Endodermal cell (in vitro differentiated cells): Measurements from ENCODE around the gene CCDC106. TPM values are rescaled to one million over a fixed set of nuclear protein-coding genes. Genes with fewer than 3 reads are reported as not detected.

Experiments used
- DNase-seq: peaks from one replicate; pipeline ENCODE4 v3.0.0-alpha.2; 2017
- H3K27ac ChIP-seq: 2 replicates; pipeline ENCODE4 v1.5.1; 2013; ENCODE audit warnings: mild to moderate bottlenecking, low read depth, low read length, moderate library complexity
- H3K27me3 ChIP-seq: 2 replicates; pipeline ENCODE4 v1.6.1; 2013; ENCODE audit warnings: mild to moderate bottlenecking, low read length, moderate library complexity; ENCODE audit not compliant: insufficient read depth, control insufficient read depth, poor library complexity, severe bottlenecking
- H3K36me3 ChIP-seq: 2 replicates; pipeline ENCODE4 v1.7.0; 2013; ENCODE audit warnings: mild to moderate bottlenecking, low read length, moderate library complexity; ENCODE audit not compliant: control insufficient read depth, insufficient read depth
- H3K4me1 ChIP-seq: one replicate; pipeline ENCODE4 v1.7.0; 2013; ENCODE audit warnings: low read length; ENCODE audit not compliant: control insufficient read depth, insufficient read depth
- H3K4me3 ChIP-seq: 2 replicates; pipeline ENCODE4 v1.5.1; 2013; ENCODE audit warnings: mild to moderate bottlenecking, low read length, moderate library complexity
- H3K9ac ChIP-seq: 2 replicates; pipeline ENCODE4 v1.6.1; 2013; ENCODE audit warnings: mild to moderate bottlenecking, low read length, moderate library complexity; ENCODE audit not compliant: poor library complexity, severe bottlenecking; ENCODE audit errors: extremely low read depth
- H3K9me3 ChIP-seq: 2 replicates; pipeline ENCODE4 v1.6.1; 2013; ENCODE audit warnings: mild to moderate bottlenecking, low read length, moderate library complexity; ENCODE audit not compliant: control insufficient read depth
- H3K27ac Mint-ChIP-seq: 2 replicates; pipeline ENCODE4 v1.8.0; 2020; ENCODE audit warnings: mixed read lengths
- H3K27me3 Mint-ChIP-seq: 2 replicates; pipeline ENCODE4 v1.8.0; 2021; ENCODE audit warnings: mild to moderate bottlenecking, mixed read lengths; ENCODE audit not compliant: insufficient read depth
- H3K36me3 Mint-ChIP-seq: 2 replicates; pipeline ENCODE4 v1.8.0; 2020; ENCODE audit warnings: low read depth, mixed read lengths
- H3K4me1 Mint-ChIP-seq: 2 replicates; pipeline ENCODE4 v1.8.0; 2020; ENCODE audit warnings: mixed read lengths
- H3K4me3 Mint-ChIP-seq: 2 replicates; pipeline ENCODE4 v1.8.0; 2020; ENCODE audit warnings: mild to moderate bottlenecking, moderate library complexity, mixed read lengths
- H3K9me3 Mint-ChIP-seq: 2 replicates; pipeline ENCODE4 v1.8.0; 2020; ENCODE audit warnings: mild to moderate bottlenecking, mixed read lengths
- whole genome bisulfite sequencing, 2 experiments: methylation state at CpG; one replicate each; pipeline versions ENCODE4 v1.1.5 to v1.1.7; 2013; ENCODE audit warnings: missing lambda C conversion rate in 2 of 2, mixed read lengths in 1 of 2; ENCODE audit not compliant: insufficient coverage in 1 of 2, insufficient read length in 1 of 2; 5-methylcytosine and 5-hydroxymethylcytosine counted together
- total RNA-seq, 2 donors: library from RNA; stranded (reverse); fragmentation: NEBNext Ultra II Directional in 1 of 2; extraction: Animal tissue kit (Norgen Biotek cat#: 25700) in 1 of 2; gene quantifications; 2 replicates in 1 of 2; 3 replicates in 1 of 2; pipeline ENCODE4 v1.2.1, GENCODE V29; 2021
- TF ChIP-seq, protein P1 (sequence below): fragments of 200-600 bp; sonication (generic); conservative IDR thresholded peaks from 2 replicates; pipeline ENCODE4 v1.5.0; 2021; ENCODE audit warnings: antibody characterized with exemption, mild to moderate bottlenecking

The CCDC106 gene
- total RNA-seq, 2 donors from 2014 or later, result 18.0 to 24.9 TPM

DNA sequence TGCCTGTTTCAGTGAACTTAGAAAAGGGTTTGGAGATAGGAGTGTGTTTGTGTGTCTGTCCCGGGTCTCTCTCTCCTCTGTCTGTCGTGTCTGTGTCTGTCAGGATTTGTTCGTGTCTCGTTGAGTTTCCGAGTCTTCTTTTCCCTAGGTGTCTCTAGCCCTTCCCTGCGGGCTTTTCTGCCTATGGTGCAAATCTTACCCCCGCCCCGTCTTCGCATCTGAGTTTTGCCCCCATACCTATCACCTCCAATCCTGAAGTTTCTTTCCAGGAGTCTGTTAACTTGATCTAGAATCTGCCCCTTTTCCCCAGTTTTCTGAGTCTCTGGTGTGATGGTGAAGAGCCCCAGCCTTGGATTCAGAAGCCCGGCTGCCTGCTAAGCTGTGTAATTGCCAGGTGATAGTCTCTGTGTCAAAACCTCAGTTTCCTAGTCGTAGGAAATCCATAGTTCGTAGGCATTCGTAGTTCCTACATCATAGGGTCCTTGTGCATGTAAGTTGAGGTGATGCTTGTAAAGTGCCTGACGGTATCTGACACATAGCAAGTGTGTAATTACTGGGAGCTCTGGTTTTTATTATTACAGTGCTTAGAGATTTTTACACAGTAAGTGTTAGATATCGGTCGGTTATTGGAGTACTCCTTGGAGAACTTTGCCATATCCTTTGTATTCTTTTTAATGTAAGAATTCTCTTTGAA, 27.8 kb downstream of the CCDC106 start:
- peaks cover 58% of the 10 kb centered on the region for H3K36me3 Mint-ChIP-seq
- 10 to 39% methylated on average over 10 to 16 of the region's 16 CpGs for WGBS, 2 experiments
- H3K4me3 ChIP-seq, result peak overlapping the region; percentile 88
- peak overlapping the region; percentile 95 for H3K27ac Mint-ChIP-seq
- peak overlapping the region; percentile 90 for H3K4me3 Mint-ChIP-seq
- H3K27ac ChIP-seq, result peak overlapping the region; percentile 80
- H3K4me1 ChIP-seq, result peaks cover 3% of the 10 kb centered on the region
- no peaks in the 10 kb centered on the region for H3K27me3 ChIP-seq
- H3K36me3 ChIP-seq, result peaks cover 38% of the 10 kb centered on the region
- H3K9me3 Mint-ChIP-seq, result no peaks in the 10 kb centered on the region
- TF ChIP-seq, protein P1, sequence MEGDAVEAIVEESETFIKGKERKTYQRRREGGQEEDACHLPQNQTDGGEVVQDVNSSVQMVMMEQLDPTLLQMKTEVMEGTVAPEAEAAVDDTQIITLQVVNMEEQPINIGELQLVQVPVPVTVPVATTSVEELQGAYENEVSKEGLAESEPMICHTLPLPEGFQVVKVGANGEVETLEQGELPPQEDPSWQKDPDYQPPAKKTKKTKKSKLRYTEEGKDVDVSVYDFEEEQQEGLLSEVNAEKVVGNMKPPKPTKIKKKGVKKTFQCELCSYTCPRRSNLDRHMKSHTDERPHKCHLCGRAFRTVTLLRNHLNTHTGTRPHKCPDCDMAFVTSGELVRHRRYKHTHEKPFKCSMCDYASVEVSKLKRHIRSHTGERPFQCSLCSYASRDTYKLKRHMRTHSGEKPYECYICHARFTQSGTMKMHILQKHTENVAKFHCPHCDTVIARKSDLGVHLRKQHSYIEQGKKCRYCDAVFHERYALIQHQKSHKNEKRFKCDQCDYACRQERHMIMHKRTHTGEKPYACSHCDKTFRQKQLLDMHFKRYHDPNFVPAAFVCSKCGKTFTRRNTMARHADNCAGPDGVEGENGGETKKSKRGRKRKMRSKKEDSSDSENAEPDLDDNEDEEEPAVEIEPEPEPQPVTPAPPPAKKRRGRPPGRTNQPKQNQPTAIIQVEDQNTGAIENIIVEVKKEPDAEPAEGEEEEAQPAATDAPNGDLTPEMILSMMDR, result no peak
- H3K4me1 Mint-ChIP-seq, result peaks cover 32% of the 10 kb centered on the region
- no peaks in the 10 kb centered on the region for H3K9me3 ChIP-seq
- H3K27me3 Mint-ChIP-seq, result no peaks in the 10 kb centered on the region
- DNase-seq, result no peak
- peak overlapping the region; percentile 63 for H3K9ac ChIP-seq

DNA sequence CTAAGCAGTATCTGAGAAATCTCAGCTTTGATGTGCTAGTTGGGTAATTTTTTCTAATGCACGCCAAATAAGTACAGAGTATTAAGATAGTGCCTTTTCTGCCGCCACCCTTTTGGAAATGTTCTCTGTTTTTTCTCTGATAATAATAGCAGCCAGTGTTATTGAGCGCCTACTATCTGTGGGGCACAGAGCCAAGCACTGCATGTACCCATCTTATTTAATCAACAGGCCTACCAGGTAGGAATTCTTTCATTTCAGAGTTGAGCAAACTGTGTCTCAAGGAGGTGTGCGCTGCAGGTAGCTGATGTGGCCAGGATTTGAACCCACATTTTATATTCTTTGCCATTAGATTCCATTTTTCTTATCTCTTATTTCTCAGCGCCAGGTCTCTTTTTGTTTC, 28.4 kb downstream of the CCDC106 start:
- H3K27ac Mint-ChIP-seq, result peak overlapping the region; percentile 3
- Histone ChIP-seq H3K9ac (no peak overlapping the region), H3K4me1 (peaks cover 3% of the 10 kb centered on the region), H3K36me3 (peaks cover 42% of the 10 kb centered on the region), H3K9me3 (no peaks in the 10 kb centered on the region), H3K27me3 (no peaks in the 10 kb centered on the region), H3K4me3 (peak overlapping the region; percentile 88), H3K27ac (no peak overlapping the region)
- DNase-seq, result no peak
- no peaks in the 10 kb centered on the region for H3K9me3 Mint-ChIP-seq
- H3K4me1 Mint-ChIP-seq, result peaks cover 28% of the 10 kb centered on the region
- H3K27me3 Mint-ChIP-seq, result no peaks in the 10 kb centered on the region
- peak overlapping the region; percentile 90 for H3K4me3 Mint-ChIP-seq
- 95 to 97% methylated on average over 3 to 5 of the region's 5 CpGs for WGBS, 2 experiments
- H3K36me3 Mint-ChIP-seq, result peaks cover 53% of the 10 kb centered on the region
- TF ChIP-seq, protein P1, result no peak

DNA sequence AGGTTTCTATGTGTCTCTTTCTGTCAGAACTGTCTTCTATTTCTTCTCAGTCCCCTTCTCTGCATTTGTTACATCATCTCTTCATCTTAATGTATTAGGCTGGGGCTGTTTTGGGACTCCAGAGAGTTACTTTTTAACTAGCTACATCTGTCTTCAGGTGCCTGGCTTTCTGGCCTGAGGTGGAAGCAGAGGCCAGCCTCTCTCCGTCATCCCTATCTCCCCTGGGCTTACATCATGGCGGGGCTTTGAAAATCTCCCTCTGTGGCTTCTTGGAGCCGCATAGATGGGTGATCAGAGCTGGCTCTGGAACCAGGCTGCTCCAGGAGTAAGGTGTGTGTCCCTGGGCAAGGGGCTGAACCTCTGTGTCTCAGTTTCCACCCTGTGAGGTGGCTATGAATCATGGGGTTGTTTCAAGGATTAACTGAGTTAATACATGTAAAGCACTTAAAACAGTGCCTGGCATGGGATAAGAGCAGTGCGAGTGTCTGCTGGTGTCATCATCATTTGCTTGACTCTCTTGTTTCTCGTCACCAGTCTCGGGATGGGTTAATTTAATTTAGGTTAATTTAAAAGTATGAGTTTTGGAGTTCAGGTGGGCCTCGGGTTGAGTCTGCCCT, 29.0 kb downstream of the CCDC106 start:
- no peak for DNase-seq
- H3K27ac ChIP-seq, result no peak overlapping the region
- peak overlapping the region; percentile 88 for H3K4me3 ChIP-seq

More for the DNA sequence above, 29.0 kb downstream of the CCDC106 start:
- H3K27me3 Mint-ChIP-seq, result no peaks in the 10 kb centered on the region
- no peaks in the 10 kb centered on the region for H3K9me3 ChIP-seq
- peaks cover 28% of the 10 kb centered on the region for H3K4me1 Mint-ChIP-seq
- H3K9me3 Mint-ChIP-seq, result no peaks in the 10 kb centered on the region
- H3K27me3 ChIP-seq, result no peaks in the 10 kb centered on the region
- peak overlapping the region; percentile 77 for H3K27ac Mint-ChIP-seq
- H3K4me3 Mint-ChIP-seq, result peak overlapping the region; percentile 90
- peaks cover 3% of the 10 kb centered on the region for H3K4me1 ChIP-seq
- WGBS, 2 experiments, result 93 to 96% methylated on average over 4 to 7 of the region's 7 CpGs
- H3K9ac ChIP-seq, result peak overlapping the region; percentile 4
- peaks cover 47% of the 10 kb centered on the region for H3K36me3 ChIP-seq
- peaks cover 49% of the 10 kb centered on the region for H3K36me3 Mint-ChIP-seq
- TF ChIP-seq, protein P1, result no peak
